Fibroblast of villous mesenchyme (primary cell): Measurements from ENCODE around the gene PRR7. TPM values are rescaled to one million over a fixed set of nuclear protein-coding genes. Genes with fewer than 3 reads are reported as not detected.
A peak's percentile ranks its signal among the peaks of the same experiment; 100 is the strongest.

Source experiments
- DNase-seq: peaks from one replicate; pipeline ENCODE4 v3.0.0-alpha.2; 2010; ENCODE audit warnings: low read depth
- H3K4me3 ChIP-seq: 2 replicates; pipeline ENCODE4 v1.5.1; 2011; ENCODE audit warnings: low read depth, mild to moderate bottlenecking, low read length
- CTCF ChIP-seq: IDR thresholded peaks from 2 replicates; pipeline ENCODE4 v1.5.1; 2012; ENCODE audit warnings: low read depth, mild to moderate bottlenecking, low read length; ENCODE audit not compliant: insufficient read depth
- total RNA-seq: library from RNA; depleted of rRNA; stranded (reverse); fragments of >200 nt; gene quantifications from 2 replicates; pipeline ENCODE4 v1.2.3, GENCODE V29; 2012

The PRR7 gene
- total RNA-seq, 1 donor: 4.7 TPM

GRCh38 chr5:177473443-177474001 is 26.9 kb downstream of the PRR7 start, which contains the start of gene DBN1:
Gene DBN1 (minus strand): TSS chr5:177473634. CDS start chr5:177473521, 113 bp downstream.
- peak within 1 kb of the TSS; percentile 87 for H3K4me3 ChIP-seq
- peak; percentile 45 for DNase-seq
- TF ChIP-seq CTCF: no peak

GRCh38 chr5:177474002-177474476 is 27.4 kb downstream of the PRR7 start:
- TF ChIP-seq CTCF: no peak
- DNase-seq: peak; percentile 35
- H3K4me3 ChIP-seq: no peak overlapping the region

- no peak overlapping the region for H3K4me3 ChIP-seq
- TF ChIP-seq CTCF: no peak
- DNase-seq: no peak
Observed at GRCh38 chr5:177474846-177475562, 28.4 kb downstream of the PRR7 start.

GRCh38 chr5:177475563-177476427 is 29.2 kb downstream of the PRR7 start:
- DNase-seq: no peak
- no peak overlapping the region for H3K4me3 ChIP-seq
- no peak for TF ChIP-seq CTCF

GRCh38 chr5:177476531-177477233 is 30.1 kb downstream of the PRR7 start:
- no peak for TF ChIP-seq CTCF
- peak; percentile 91 for DNase-seq
- no peak overlapping the region for H3K4me3 ChIP-seq
